HG03175 (cell line): ENCODE data around the gene LRRC34.

ENCODE experiments used
- ATAC-seq: cut with Tn5 transposase; IDR thresholded peaks from one replicate; pipeline ENCODE4 v1.9.1; 2021; ENCODE audit warnings: mild to moderate bottlenecking, moderate library complexity; ENCODE audit not compliant: unreplicated experiment

The LRRC34 gene

DNA sequence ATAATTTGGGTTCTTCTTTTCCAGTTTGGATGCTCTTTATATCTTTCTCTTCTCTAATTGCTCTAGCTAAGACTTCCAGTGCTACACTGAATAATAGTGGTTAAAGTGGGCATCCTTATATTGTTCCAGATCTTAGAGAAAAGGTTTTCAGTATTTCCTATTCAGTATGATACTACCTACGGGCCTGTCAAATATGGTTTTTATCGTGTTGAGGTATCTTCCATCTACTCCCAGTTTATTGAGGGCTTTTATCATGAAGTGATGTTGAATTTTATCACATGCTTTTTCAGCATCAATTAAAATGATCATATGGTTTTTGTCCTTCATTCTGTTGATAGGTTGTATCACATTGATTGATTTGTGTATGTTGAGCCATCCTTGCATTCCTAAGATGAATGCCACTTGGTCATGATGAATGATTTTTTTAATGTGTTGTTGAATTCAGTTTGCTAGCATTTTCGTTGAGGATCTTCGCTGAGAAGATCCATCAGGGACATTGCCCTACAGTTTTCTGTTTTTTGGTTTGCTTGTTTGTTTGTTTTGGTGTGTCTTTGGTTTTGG, 3.0 kb upstream of the LRRC34 start:
- no peak for ATAC-seq

- ATAC-seq: peak; percentile 90
Measured at GRCh38 chr3:169813757-169814517, 1.2 kb upstream of the LRRC34 start.

DNA sequence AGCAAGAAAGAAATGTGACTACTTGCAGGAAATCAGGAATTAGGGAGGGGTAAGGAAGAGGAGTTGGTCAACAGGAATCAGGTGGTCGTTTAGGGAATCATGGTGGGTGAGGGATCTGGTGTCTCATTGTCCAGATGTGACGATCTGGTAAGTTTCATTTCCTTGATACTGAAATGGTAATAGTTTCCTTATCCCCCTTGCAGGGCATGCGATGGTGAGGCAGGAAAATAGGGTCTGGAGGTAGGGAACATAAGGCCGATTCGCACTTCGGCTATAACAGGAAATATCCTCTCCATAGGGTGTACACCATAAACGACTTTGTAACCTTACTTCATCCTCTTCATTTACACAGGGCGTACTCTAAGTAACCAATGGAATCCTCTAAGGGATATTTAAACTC, 574 bp upstream of the LRRC34 start:
- ATAC-seq: no peak

DNA sequence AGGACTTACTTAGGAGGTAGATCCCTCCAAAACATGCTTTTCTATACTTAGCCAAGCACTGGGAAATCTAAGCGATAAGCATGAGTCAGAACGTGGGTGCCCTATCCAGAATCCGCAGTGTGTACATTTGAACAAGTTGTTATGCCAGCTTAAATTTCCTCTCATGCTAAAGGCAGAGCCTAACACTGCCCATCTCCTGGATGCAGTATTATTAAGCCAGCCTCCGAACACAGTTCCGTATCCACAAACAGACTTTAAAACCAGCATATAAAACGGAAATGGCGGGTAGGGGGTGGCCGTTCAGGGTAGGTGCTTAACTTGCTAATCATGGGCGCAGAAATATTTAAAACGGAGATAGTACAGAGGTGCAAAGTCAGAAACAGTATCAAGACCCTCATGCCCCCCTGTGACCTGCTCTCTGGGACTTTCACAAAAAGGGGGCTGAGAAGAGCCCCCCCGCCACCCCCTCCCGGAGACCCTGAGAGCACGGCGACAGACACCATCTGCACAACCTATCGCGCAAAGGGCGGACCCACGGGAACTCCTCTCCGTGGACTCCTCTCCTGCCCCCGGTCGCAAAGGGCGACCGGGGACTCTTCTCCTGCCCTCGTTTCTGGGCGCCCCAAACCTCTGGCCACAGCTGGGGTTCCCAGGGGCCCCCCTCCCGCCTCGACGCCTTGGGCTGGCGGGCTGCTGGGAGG, 923 bp downstream of the LRRC34 start:
- peak; percentile 2 for ATAC-seq

DNA sequence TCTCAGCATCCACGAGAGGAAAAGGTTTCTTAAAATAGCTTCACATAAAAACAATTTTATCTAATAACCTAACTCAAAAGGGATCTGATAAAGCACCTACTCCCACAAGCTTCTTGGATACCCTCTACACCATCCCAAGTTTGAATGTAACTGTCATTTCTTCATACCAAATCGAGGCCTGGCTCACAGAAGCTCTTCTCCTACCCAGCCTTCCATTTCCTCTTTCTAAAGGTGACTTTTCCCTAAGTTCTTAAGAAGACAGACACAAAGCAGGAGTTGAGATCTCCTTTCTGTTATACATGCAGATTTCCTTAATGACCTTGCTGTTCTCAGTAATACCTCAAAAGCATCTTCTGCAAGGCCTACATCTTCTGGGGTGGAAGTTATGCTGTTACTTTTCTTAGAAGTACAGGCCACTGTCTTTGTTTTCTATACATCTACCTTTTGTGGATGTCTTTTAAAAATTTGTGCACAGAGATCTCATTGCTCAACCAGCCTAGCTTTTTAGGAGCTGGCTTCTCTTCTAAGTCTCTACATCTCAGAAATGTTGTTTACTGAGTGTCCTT, 3.4 kb downstream of the LRRC34 start:
- ATAC-seq: no peak

- ATAC-seq: no peak
Measured at GRCh38 chr3:169804681-169805080, 8.0 kb downstream of the LRRC34 start.

- no peak for ATAC-seq
Measured at GRCh38 chr3:169792359-169792758, 20.3 kb downstream of the LRRC34 start.

GRCh38 chr3:169790687-169791429, 21.8 kb downstream of the LRRC34 start:
- ATAC-seq: no peak

DNA sequence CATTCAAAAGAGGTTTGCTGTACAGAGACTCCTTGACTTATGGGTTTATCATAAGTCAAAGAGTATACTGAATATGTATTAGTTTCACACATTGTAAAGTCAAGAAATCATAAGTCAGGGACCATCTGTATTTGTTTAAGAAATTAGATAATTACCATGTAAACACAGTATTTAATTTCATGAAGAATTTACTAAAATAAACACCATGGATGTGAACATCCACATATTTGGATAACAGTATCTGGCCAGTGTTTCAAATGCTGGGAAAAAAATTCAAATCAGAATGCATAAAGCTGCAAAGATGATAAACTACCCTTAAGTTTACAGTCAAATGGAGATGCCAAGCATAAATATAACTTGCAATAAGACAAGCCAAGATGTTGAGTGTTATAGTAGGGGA, 22.5 kb downstream of the LRRC34 start:
- no peak for ATAC-seq

- no peak for ATAC-seq
Measured at GRCh38 chr3:169787791-169788190, 24.9 kb downstream of the LRRC34 start.

DNA sequence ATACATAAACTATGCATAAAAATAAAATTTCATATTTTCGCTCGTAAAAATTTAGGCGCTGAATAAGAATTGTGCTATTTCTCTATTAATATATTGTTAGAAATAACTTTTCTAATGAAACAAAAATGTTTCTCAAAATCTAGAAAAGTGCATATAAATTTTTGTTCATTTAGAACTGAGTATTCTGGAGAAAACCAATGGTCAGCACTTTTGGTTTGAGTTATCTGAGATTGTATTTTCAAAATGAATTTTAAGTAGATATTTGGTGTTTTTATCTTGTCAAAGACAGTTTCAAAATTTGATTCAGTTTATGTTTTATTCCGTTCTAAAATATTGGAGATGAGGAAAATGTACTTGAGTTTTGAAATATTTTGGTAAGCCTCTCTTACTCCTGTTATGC, 25.6 kb downstream of the LRRC34 start:
- ATAC-seq: no peak

GRCh38 chr3:169781209-169781855, 31.4 kb downstream of the LRRC34 start:
- ATAC-seq: no peak

DNA sequence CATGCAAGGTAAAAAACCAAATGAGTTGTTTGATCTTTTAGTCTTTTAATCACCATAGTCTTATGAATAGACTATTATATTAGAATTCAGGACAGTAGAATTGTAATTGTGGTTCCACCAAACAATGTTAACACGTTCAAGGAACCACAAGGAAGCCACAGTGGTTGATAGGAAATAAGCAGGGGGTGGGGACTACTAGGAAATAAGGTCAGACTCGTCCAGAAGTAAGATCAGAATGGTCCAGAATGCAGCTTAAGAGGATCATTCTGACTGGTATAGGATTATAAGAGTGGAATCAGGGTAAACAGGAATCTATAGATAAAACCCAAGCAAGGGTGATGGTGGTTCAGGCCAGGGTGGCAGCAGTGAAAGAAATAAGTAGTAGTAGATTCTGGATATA, 32.0 kb downstream of the LRRC34 start:
- no peak for ATAC-seq

GRCh38 chr3:169777822-169778221, 34.9 kb downstream of the LRRC34 start:
- no peak for ATAC-seq

GRCh38 chr3:169774186-169774585, 38.5 kb downstream of the LRRC34 start:
- no peak for ATAC-seq

DNA sequence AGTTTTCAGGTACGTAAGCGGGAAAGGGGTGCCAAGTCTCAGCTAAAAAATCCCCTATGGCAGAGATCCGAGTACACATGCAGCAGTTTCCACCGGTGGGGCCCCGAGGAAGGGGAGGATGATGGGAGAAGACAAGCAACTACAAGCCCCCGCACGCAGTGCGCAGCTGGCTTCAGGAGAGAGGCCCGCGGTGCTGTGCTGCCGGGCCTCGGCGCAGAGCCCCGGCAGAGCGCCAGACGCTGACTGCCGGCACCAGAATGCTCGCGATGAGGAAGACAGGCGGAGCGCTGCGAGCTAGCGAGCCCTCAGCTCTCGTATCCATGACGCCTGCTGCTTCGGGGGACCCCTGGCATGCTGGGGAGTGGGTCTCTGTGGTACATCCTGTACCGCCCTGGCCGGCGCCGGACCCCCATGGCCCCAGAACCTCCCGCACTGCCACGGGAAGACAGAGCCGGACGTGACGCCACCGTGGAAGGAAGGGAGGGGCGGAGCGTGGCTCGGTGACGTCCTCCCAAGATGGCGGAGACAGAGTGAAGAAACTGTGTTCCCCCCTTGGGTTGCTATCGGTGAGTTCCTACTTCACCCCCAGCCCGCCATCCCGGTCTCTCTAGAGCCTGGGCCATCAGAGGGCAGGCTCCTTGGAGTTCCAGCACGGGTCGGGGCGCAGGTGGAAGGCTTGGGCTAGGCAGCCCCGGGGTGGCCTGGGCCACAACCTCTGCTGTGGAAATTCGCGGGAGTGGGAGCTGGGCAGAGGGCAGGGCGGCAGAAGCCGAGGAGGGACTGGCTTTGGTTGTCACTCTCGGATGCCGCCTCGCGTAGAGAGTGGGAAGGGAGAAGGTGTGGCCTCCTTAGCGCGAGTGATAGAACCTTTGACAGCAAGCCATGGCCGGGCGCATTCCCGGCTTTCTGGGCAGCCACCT, 39.5 kb downstream of the LRRC34 start, which contains the start of gene MYNN:
TSS of gene MYNN (plus strand) at position 500 of the 920 bp plus-strand sequence. CDS start 900 bp downstream, outside the sequence.
- ATAC-seq: peak; percentile 84

GRCh38 chr3:169772305-169772896, 40.3 kb downstream of the LRRC34 start:
- peak; percentile 6 for ATAC-seq

GRCh38 chr3:169771497-169772304, 41.0 kb downstream of the LRRC34 start:
- ATAC-seq: peak; percentile 19
